GM21390 (cell line): ENCODE data around the gene VPS18.

Experiments
- ATAC-seq: cut with Tn5 transposase; IDR thresholded peaks from one replicate; pipeline ENCODE4 v1.9.1; 2021; ENCODE audit not compliant: unreplicated experiment

Gene VPS18

GRCh38 chr15:40918799-40919392 lies 24.6 kb downstream of the VPS18 start:
- no peak for ATAC-seq

GRCh38 chr15:40921949-40922607 lies 27.8 kb downstream of the VPS18 start:
- ATAC-seq: no peak

- no peak for ATAC-seq
Measured at GRCh38 chr15:40922608-40923005, 28.4 kb downstream of the VPS18 start.

DNA sequence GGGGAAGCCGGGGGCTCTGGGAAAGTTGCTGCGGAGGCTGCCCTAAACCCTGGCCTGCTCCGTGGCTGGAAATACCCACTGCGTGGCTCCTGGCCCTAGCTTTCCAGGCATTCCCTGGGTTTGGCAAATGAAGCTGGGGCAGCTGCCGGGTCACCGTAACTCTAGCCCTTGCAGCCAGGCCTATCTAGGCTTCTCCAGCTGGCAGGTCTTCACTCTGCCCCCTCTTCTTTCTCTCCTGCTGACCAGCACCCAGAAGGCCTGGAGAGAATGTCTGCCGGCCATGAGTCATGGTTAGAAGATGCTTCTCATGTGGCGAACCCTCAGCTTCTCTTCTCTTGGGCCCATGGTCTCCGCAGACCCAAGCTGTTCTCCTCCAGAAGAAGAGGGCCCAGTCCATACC lies 29.3 kb downstream of the VPS18 start:
- ATAC-seq: no peak

DNA sequence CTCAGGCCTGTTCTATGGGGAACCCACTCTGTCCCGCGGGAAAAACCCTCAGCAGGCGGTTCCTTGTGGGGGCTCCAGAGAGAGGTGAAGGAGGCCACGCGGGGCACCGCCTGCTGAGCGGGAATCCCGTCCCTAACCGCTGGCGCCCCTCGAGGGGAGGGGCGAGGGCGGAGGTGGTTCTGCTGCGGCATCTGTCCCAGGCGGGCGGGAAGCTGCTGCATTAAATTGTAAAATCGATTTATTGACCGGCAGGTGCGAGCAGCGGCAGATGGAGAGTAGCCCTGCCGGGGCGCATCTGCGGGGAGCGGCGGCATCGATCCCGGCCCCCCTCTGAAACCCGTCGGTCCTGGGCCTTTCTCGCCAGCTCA lies 31.2 kb downstream of the VPS18 start:
- ATAC-seq: no peak

GRCh38 chr15:40925863-40926658 lies 31.8 kb downstream of the VPS18 start:
- ATAC-seq: no peak

- ATAC-seq: no peak
Measured at GRCh38 chr15:40926659-40927494, 32.6 kb downstream of the VPS18 start.

GRCh38 chr15:40927495-40927872 lies 33.2 kb downstream of the VPS18 start:
- no peak for ATAC-seq

- ATAC-seq: no peak
Measured at GRCh38 chr15:40927873-40928806, 33.9 kb downstream of the VPS18 start.

- no peak for ATAC-seq
Measured at GRCh38 chr15:40928821-40929659, 34.8 kb downstream of the VPS18 start, which contains the start of gene DLL4. Gene DLL4 (plus strand): TSS chr15:40929340. CDS start chr15:40929669, 329 bp downstream.

DNA sequence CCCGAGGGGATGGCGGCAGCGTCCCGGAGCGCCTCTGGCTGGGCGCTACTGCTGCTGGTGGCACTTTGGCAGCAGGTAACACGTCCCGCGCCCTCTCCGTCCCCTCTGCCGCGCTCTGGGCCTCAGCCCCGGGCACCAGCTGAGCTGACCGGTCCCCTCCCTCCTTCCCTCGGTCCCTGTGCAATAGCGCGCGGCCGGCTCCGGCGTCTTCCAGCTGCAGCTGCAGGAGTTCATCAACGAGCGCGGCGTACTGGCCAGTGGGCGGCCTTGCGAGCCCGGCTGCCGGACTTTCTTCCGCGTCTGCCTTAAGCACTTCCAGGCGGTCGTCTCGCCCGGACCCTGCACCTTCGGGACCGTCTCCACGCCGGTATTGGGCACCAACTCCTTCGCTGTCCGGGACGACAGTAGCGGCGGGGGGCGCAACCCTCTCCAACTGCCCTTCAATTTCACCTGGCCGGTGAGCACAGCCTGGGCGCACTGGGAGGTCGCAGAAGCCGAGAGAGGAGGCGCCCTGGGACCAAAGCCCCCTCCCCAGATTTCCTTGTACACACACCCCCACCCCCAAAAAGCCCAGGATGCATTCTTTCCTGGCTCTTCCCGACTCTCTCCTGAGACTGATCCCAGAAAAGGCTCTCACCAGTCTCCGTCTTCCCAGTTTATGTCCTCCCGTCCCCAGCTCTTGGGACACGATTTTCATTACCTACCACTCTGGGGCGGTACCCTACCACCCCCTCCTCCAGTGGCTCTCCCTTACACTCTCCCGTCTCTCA lies 35.6 kb downstream of the VPS18 start:
- no peak for ATAC-seq

DNA sequence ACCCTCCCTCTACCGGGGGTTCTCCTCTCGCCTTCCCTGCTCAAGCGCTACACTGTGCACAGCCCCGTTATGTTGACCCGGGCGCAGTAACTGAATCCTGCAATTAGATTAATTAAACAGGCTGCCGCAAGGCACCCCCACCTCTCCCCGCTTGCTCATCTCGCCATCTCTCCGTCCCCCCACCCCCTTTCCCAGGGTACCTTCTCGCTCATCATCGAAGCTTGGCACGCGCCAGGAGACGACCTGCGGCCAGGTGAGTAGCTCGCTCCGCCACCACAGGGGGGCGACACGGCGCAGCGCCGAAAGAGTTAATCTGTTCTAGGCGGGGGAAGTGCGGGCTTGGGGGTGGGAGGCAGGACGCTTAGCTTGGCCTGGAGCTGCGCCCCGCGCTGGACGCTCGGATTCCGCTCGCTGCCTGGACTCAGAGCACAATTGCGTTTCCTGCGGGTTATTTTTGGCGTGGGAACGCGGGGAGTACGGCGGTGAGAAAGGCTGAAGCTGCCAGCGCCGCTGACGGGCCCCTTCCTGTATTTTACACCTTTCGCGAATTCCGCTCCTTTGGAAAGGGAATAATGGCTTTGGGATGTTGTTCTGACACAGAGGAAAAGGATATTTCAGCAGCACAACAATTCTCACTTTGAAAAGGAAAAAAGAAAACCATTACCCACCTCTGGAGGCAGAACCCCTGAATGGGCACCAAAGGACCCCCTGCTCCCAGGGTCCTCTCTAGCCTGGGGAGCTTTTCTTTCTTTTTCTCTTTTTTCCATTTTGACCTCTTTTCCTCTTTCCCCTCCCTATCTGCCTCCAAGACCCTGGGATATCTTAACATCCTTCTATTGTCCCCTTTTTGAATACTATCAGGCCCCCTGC lies 36.4 kb downstream of the VPS18 start:
- no peak for ATAC-seq

- ATAC-seq: no peak
Measured at GRCh38 chr15:40931300-40932142, 37.3 kb downstream of the VPS18 start.

- no peak for ATAC-seq
Measured at GRCh38 chr15:40932156-40932555, 37.9 kb downstream of the VPS18 start.

- no peak for ATAC-seq
Measured at GRCh38 chr15:40932649-40933516, 38.6 kb downstream of the VPS18 start.

- no peak for ATAC-seq
Measured at GRCh38 chr15:40933517-40933902, 39.3 kb downstream of the VPS18 start.
